Measurements from ENCODE around the gene HMCN1. TPM values are rescaled to one million over a fixed set of nuclear protein-coding genes. Genes with fewer than 3 reads are reported as not detected.
"Not testable (repeated sequence)": the region's sequence is repeated elsewhere in the genome, so short reads cannot be mapped to it uniquely, and the experiment has no call there.

The HMCN1 gene
- total and polyA plus RNA-seq, 4 donors = 1.5 to 6.8 (median 3.5) TPM

- WGBS = 70% methylated on average over 2 of the region's 2 CpGs
- H3K4me1 ChIP-seq (ENCODE audit: control insufficient read depth in 4 of 4, insufficient read depth in 4 of 4, low read length in 3 of 4); H3K27ac ChIP-seq (ENCODE audit: low read depth in 1 of 2, low read length in 2 of 2); DNase-seq (ENCODE audit: low spot score); H3K36me3 ChIP-seq (ENCODE audit: control insufficient read depth in 4 of 4, insufficient read depth in 3 of 4, low read depth in 1 of 4, low read length in 3 of 4); H3K9ac ChIP-seq (ENCODE audit: low read depth in 1 of 2, low read length in 2 of 2); H3K9me3 ChIP-seq (ENCODE audit: control insufficient read depth in 4 of 4, low read length in 3 of 4); H3K27me3 ChIP-seq (ENCODE audit: control insufficient read depth in 4 of 4, insufficient read depth in 4 of 4, low read length in 3 of 4); H3K4me3 ChIP-seq (ENCODE audit: low read depth in 1 of 3, low read length in 3 of 3): not testable (repeated sequence)
Observed at GRCh38 chr1:185794495-185794894, 60.3 kb downstream of the HMCN1 start.

- no peak for TF ChIP-seq RXRA (IDR thresholded peaks at IDR 0.05)
- TF ChIP-seq NR2F2 (IDR thresholded peaks at IDR 0.05) = no peak
- Histone ChIP-seq H3K4me1 (ENCODE audit: control insufficient read depth in 4 of 4, insufficient read depth in 4 of 4, low read length in 3 of 4) (peaks cover 0 to 3% (median 0%) of the 10 kb centered on the region in 4 donors), H3K9me3 (ENCODE audit: control insufficient read depth in 4 of 4, low read length in 3 of 4) (peaks cover 0 to 5% (median 1%) of the 10 kb centered on the region in 4 donors), H3K27ac (ENCODE audit: low read depth in 1 of 2, low read length in 2 of 2) (no peak overlapping the region), H3K36me3 (ENCODE audit: control insufficient read depth in 4 of 4, insufficient read depth in 3 of 4, low read depth in 1 of 4, low read length in 3 of 4) (peaks cover 0 to 1% (median 0%) of the 10 kb centered on the region in 4 donors), H3K4me3 (ENCODE audit: low read depth in 1 of 3, low read length in 3 of 3) (no peak overlapping the region), H3K9ac (ENCODE audit: low read depth in 1 of 2, low read length in 2 of 2) (no peak overlapping the region), H3K27me3 (ENCODE audit: control insufficient read depth in 4 of 4, insufficient read depth in 4 of 4, low read length in 3 of 4) (no peaks in the 10 kb centered on the region)
- WGBS = 96% methylated on average over 1 of the region's 1 CpG
- DNase-seq (ENCODE audit: low spot score) = no peak
Observed at GRCh38 chr1:185795181-185795580, 61.0 kb downstream of the HMCN1 start.

GRCh38 chr1:185798505-185798904, 64.3 kb downstream of the HMCN1 start:
- DNase-seq (ENCODE audit: low spot score) = no peak
- H3K9me3 ChIP-seq (ENCODE audit: control insufficient read depth in 4 of 4, low read length in 3 of 4) = peaks cover 0 to 5% (median 1%) of the 10 kb centered on the region in 4 donors
- peaks cover 0 to 1% (median 0%) of the 10 kb centered on the region in 4 donors for H3K36me3 ChIP-seq (ENCODE audit: control insufficient read depth in 4 of 4, insufficient read depth in 3 of 4, low read depth in 1 of 4, low read length in 3 of 4)
- no peaks in the 10 kb centered on the region for H3K27me3 ChIP-seq (ENCODE audit: control insufficient read depth in 4 of 4, insufficient read depth in 4 of 4, low read length in 3 of 4)
- no peak overlapping the region for H3K9ac ChIP-seq (ENCODE audit: low read depth in 1 of 2, low read length in 2 of 2)
- no peaks in the 10 kb centered on the region for H3K4me1 ChIP-seq (ENCODE audit: control insufficient read depth in 4 of 4, insufficient read depth in 4 of 4, low read length in 3 of 4)
- no peak overlapping the region for H3K27ac ChIP-seq (ENCODE audit: low read depth in 1 of 2, low read length in 2 of 2)
- no peak overlapping the region for H3K4me3 ChIP-seq (ENCODE audit: low read depth in 1 of 3, low read length in 3 of 3)
- no peak for TF ChIP-seq SP1 (IDR thresholded peaks at IDR 0.05)
- no peak for TF ChIP-seq EGR1 (IDR thresholded peaks at IDR 0.05; ENCODE audit: low read depth in 2 of 2)
- no peak for TF ChIP-seq HNF4G (IDR thresholded peaks at IDR 0.05)
- TF ChIP-seq GABPA (IDR thresholded peaks at IDR 0.05 in 1 of 2, conservative IDR thresholded peaks at IDR 0.05 in 1 of 2) = no peak
- no peak for TF ChIP-seq NR2F2 (IDR thresholded peaks at IDR 0.05)
- TF ChIP-seq, protein P1, sequence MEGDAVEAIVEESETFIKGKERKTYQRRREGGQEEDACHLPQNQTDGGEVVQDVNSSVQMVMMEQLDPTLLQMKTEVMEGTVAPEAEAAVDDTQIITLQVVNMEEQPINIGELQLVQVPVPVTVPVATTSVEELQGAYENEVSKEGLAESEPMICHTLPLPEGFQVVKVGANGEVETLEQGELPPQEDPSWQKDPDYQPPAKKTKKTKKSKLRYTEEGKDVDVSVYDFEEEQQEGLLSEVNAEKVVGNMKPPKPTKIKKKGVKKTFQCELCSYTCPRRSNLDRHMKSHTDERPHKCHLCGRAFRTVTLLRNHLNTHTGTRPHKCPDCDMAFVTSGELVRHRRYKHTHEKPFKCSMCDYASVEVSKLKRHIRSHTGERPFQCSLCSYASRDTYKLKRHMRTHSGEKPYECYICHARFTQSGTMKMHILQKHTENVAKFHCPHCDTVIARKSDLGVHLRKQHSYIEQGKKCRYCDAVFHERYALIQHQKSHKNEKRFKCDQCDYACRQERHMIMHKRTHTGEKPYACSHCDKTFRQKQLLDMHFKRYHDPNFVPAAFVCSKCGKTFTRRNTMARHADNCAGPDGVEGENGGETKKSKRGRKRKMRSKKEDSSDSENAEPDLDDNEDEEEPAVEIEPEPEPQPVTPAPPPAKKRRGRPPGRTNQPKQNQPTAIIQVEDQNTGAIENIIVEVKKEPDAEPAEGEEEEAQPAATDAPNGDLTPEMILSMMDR (IDR thresholded peaks at IDR 0.05; ENCODE audit: low read depth, low read length, missing input control) = no peak
- TF ChIP-seq, protein P2, sequence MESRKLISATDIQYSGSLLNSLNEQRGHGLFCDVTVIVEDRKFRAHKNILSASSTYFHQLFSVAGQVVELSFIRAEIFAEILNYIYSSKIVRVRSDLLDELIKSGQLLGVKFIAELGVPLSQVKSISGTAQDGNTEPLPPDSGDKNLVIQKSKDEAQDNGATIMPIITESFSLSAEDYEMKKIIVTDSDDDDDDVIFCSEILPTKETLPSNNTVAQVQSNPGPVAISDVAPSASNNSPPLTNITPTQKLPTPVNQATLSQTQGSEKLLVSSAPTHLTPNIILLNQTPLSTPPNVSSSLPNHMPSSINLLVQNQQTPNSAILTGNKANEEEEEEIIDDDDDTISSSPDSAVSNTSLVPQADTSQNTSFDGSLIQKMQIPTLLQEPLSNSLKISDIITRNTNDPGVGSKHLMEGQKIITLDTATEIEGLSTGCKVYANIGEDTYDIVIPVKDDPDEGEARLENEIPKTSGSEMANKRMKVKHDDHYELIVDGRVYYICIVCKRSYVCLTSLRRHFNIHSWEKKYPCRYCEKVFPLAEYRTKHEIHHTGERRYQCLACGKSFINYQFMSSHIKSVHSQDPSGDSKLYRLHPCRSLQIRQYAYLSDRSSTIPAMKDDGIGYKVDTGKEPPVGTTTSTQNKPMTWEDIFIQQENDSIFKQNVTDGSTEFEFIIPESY (IDR thresholded peaks at IDR 0.05) = no peak
- TF ChIP-seq FOXA2 (IDR thresholded peaks at IDR 0.05) = no peak
- TF ChIP-seq FOXA1 (IDR thresholded peaks at IDR 0.05) = no peak
- TF ChIP-seq RXRA (IDR thresholded peaks at IDR 0.05) = no peak
- no peak for TF ChIP-seq YY1 (IDR thresholded peaks at IDR 0.05)
- TF ChIP-seq RAD21 (IDR thresholded peaks at IDR 0.05) = no peak
- TF ChIP-seq, protein P3, sequence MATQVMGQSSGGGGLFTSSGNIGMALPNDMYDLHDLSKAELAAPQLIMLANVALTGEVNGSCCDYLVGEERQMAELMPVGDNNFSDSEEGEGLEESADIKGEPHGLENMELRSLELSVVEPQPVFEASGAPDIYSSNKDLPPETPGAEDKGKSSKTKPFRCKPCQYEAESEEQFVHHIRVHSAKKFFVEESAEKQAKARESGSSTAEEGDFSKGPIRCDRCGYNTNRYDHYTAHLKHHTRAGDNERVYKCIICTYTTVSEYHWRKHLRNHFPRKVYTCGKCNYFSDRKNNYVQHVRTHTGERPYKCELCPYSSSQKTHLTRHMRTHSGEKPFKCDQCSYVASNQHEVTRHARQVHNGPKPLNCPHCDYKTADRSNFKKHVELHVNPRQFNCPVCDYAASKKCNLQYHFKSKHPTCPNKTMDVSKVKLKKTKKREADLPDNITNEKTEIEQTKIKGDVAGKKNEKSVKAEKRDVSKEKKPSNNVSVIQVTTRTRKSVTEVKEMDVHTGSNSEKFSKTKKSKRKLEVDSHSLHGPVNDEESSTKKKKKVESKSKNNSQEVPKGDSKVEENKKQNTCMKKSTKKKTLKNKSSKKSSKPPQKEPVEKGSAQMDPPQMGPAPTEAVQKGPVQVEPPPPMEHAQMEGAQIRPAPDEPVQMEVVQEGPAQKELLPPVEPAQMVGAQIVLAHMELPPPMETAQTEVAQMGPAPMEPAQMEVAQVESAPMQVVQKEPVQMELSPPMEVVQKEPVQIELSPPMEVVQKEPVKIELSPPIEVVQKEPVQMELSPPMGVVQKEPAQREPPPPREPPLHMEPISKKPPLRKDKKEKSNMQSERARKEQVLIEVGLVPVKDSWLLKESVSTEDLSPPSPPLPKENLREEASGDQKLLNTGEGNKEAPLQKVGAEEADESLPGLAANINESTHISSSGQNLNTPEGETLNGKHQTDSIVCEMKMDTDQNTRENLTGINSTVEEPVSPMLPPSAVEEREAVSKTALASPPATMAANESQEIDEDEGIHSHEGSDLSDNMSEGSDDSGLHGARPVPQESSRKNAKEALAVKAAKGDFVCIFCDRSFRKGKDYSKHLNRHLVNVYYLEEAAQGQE (IDR thresholded peaks at IDR 0.05) = no peak
- no peak for TF ChIP-seq JUND (IDR thresholded peaks at IDR 0.05)
- no peak for TF ChIP-seq ATF3 (IDR thresholded peaks at IDR 0.05)
- TF ChIP-seq TAF1 (conservative IDR thresholded peaks at IDR 0.05) = no peak
- no peak for TF ChIP-seq HNF4A (conservative IDR thresholded peaks at IDR 0.05)
- TF ChIP-seq, protein P4, sequence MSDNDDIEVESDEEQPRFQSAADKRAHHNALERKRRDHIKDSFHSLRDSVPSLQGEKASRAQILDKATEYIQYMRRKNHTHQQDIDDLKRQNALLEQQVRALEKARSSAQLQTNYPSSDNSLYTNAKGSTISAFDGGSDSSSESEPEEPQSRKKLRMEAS (IDR thresholded peaks at IDR 0.05) = no peak

All from liver (tissue), 9 donors.